HEK293 (cell line): ENCODE results near the gene BRI3BP.
A peak's percentile ranks its signal among the peaks of the same experiment; 100 is the strongest.

ENCODE experiments used
- EGR2 ChIP-seq: fragments of 450-650 bp; formaldehyde crosslinking; IDR thresholded peaks from 2 replicates; pipeline ENCODE4 v1.5.1; 2016; ENCODE audit warnings: low read depth, missing biosample characterization, missing genetic modification characterization
- HOXA7 ChIP-seq: sonication (generic); formaldehyde crosslinking; IDR thresholded peaks from 2 replicates; pipeline ENCODE4 v1.8.1; 2022; ENCODE audit warnings: missing genetic modification reagents, borderline replicate concordance
- KLF16 ChIP-seq: fragments of 450-650 bp; formaldehyde crosslinking; IDR thresholded peaks from 2 replicates; pipeline ENCODE4 v1.5.1; 2017; ENCODE audit warnings: missing biosample characterization, missing genetic modification characterization
- KLF8 ChIP-seq: fragments of 450-650 bp; formaldehyde crosslinking; IDR thresholded peaks from 2 replicates; pipeline ENCODE4 v1.5.1; 2016; ENCODE audit warnings: missing biosample characterization, missing genetic modification characterization
- MZF1 ChIP-seq: fragments of 450-650 bp; formaldehyde crosslinking; IDR thresholded peaks from 2 replicates; pipeline ENCODE4 v1.5.1; 2017; ENCODE audit warnings: missing biosample characterization, missing genetic modification characterization, borderline replicate concordance
- PATZ1 ChIP-seq: fragments of 450-650 bp; formaldehyde crosslinking; IDR thresholded peaks from 2 replicates; pipeline ENCODE4 v1.5.1; 2016; ENCODE audit warnings: missing biosample characterization, missing genetic modification characterization
- ZBTB17 ChIP-seq: fragments of 450-650 bp; formaldehyde crosslinking; IDR thresholded peaks from 2 replicates; pipeline ENCODE4 v1.5.1; 2016; ENCODE audit warnings: missing biosample characterization, missing genetic modification characterization
- ZBTB44 ChIP-seq: fragments of 450-650 bp; IDR thresholded peaks from 2 replicates; pipeline ENCODE4 v1.5.1; 2018; ENCODE audit warnings: missing biosample characterization, mild to moderate bottlenecking, missing genetic modification characterization
- ZBTB48 ChIP-seq: fragments of 450-650 bp; formaldehyde crosslinking; IDR thresholded peaks from 2 replicates; pipeline ENCODE4 v1.5.1; 2016; ENCODE audit warnings: missing biosample characterization, missing genetic modification characterization
- ZFHX2 ChIP-seq: fragments of 450-650 bp; formaldehyde crosslinking; conservative IDR thresholded peaks from 2 replicates; pipeline ENCODE4 v1.5.1; 2016; ENCODE audit warnings: missing biosample characterization, missing genetic modification characterization
- ZNF112 ChIP-seq: fragments of 450-650 bp; formaldehyde crosslinking; IDR thresholded peaks from 2 replicates; pipeline ENCODE4 v1.5.0; 2017; ENCODE audit warnings: missing biosample characterization, missing genetic modification characterization
- ZNF132 ChIP-seq: fragments of 450-650 bp; formaldehyde crosslinking; IDR thresholded peaks from 2 replicates; pipeline ENCODE4 v1.5.1; 2017; ENCODE audit warnings: missing biosample characterization, missing genetic modification characterization, borderline replicate concordance
- ZNF184 ChIP-seq: fragments of 450-650 bp; IDR thresholded peaks from 2 replicates; pipeline ENCODE4 v1.5.1; 2018; ENCODE audit warnings: missing biosample characterization, mild to moderate bottlenecking, missing genetic modification characterization
- ZNF324 ChIP-seq: fragments of 450-650 bp; formaldehyde crosslinking; IDR thresholded peaks from 2 replicates; pipeline ENCODE4 v1.5.1; 2016; ENCODE audit warnings: missing biosample characterization, missing genetic modification characterization
- ZNF362 ChIP-seq: fragments of 450-650 bp; formaldehyde crosslinking; IDR thresholded peaks from 2 replicates; pipeline ENCODE4 v1.5.1; 2016; ENCODE audit warnings: missing biosample characterization, missing genetic modification characterization
- ZNF366 ChIP-seq: fragments of 450-650 bp; formaldehyde crosslinking; conservative IDR thresholded peaks from 2 replicates; pipeline ENCODE4 v1.5.1; 2016; ENCODE audit warnings: missing biosample characterization, missing genetic modification characterization
- ZNF391 ChIP-seq: fragments of 450-650 bp; formaldehyde crosslinking; IDR thresholded peaks from 2 replicates; pipeline ENCODE4 v1.5.1; 2016; ENCODE audit warnings: low read depth, missing biosample characterization, missing genetic modification characterization, borderline replicate concordance
- ZNF548 ChIP-seq: fragments of 450-650 bp; formaldehyde crosslinking; IDR thresholded peaks from 2 replicates; pipeline ENCODE4 v1.5.1; 2016; ENCODE audit warnings: missing biosample characterization, missing genetic modification characterization
- ZNF626 ChIP-seq: fragments of 450-650 bp; sonication (Bioruptor Pico); formaldehyde crosslinking; IDR thresholded peaks from 2 replicates; pipeline ENCODE4 v1.5.1; 2018; ENCODE audit warnings: missing biosample characterization, missing genetic modification characterization, inconsistent platforms
- ZNF629 ChIP-seq: fragments of 450-650 bp; formaldehyde crosslinking; IDR thresholded peaks from 2 replicates; pipeline ENCODE4 v1.5.1; 2017; ENCODE audit warnings: missing biosample characterization, missing genetic modification characterization
- ZNF677 ChIP-seq: fragments of 450-650 bp; IDR thresholded peaks from 2 replicates; pipeline ENCODE4 v1.5.0; 2018; ENCODE audit warnings: missing biosample characterization, mild to moderate bottlenecking, missing genetic modification characterization, moderate library complexity
- ZNF76 ChIP-seq: fragments of 450-650 bp; formaldehyde crosslinking; IDR thresholded peaks from 2 replicates; pipeline ENCODE4; 2016; ENCODE audit warnings: low read depth, missing biosample characterization, missing genetic modification characterization, borderline replicate concordance
- ZNF785 ChIP-seq: fragments of 450-650 bp; formaldehyde crosslinking; IDR thresholded peaks from 2 replicates; pipeline ENCODE4 v1.5.1; 2016; ENCODE audit warnings: missing biosample characterization, missing genetic modification characterization
- ZNF830 ChIP-seq: fragments of 450-650 bp; IDR thresholded peaks from 2 replicates; pipeline ENCODE4 v1.5.0; 2018; ENCODE audit warnings: missing biosample characterization, missing genetic modification characterization, low read depth, mild to moderate bottlenecking, moderate library complexity
- ZSCAN23 ChIP-seq: fragments of 450-650 bp; formaldehyde crosslinking; IDR thresholded peaks from 2 replicates; pipeline ENCODE4 v1.5.1; 2016; ENCODE audit warnings: missing biosample characterization, missing genetic modification characterization
- TF ChIP-seq, protein P1 (sequence below): fragments of 450-650 bp; formaldehyde crosslinking; conservative IDR thresholded peaks from 2 replicates; pipeline ENCODE4 v1.5.1; 2016; ENCODE audit warnings: low read depth, missing biosample characterization, missing genetic modification characterization
- TF ChIP-seq, protein P2 (sequence below): fragments of 450-650 bp; formaldehyde crosslinking; IDR thresholded peaks from 2 replicates; pipeline ENCODE4 v1.5.1; 2016; ENCODE audit warnings: missing biosample characterization, missing genetic modification characterization

BRI3BP gene

GRCh38 chr12:125065021-125065918, 71.8 kb downstream of the BRI3BP start, which contains the start of gene AACS (continued):
- TF ChIP-seq, protein P1, sequence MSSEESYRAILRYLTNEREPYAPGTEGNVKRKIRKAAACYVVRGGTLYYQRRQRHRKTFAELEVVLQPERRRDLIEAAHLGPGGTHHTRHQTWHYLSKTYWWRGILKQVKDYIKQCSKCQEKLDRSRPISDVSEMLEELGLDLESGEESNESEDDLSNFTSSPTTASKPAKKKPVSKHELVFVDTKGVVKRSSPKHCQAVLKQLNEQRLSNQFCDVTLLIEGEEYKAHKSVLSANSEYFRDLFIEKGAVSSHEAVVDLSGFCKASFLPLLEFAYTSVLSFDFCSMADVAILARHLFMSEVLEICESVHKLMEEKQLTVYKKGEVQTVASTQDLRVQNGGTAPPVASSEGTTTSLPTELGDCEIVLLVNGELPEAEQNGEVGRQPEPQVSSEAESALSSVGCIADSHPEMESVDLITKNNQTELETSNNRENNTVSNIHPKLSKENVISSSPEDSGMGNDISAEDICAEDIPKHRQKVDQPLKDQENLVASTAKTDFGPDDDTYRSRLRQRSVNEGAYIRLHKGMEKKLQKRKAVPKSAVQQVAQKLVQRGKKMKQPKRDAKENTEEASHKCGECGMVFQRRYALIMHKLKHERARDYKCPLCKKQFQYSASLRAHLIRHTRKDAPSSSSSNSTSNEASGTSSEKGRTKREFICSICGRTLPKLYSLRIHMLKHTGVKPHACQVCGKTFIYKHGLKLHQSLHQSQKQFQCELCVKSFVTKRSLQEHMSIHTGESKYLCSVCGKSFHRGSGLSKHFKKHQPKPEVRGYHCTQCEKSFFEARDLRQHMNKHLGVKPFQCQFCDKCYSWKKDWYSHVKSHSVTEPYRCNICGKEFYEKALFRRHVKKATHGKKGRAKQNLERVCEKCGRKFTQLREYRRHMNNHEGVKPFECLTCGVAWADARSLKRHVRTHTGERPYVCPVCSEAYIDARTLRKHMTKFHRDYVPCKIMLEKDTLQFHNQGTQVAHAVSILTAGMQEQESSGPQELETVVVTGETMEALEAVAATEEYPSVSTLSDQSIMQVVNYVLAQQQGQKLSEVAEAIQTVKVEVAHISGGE (tag by site-specific recombination) = peak; percentile 76
- no peak for TF ChIP-seq ZNF626 (tag by site-specific recombination)
- TF ChIP-seq MZF1 (tag by site-specific recombination) = no peak
- peak; percentile 33; the same call in 1 of the 2 replicates for TF ChIP-seq ZNF629 (tag by site-specific recombination)
- no peak for TF ChIP-seq ZBTB48
- peak; percentile 61; the same call in 1 of the 2 replicates for TF ChIP-seq KLF16 (tag by site-specific recombination)
- no peak for TF ChIP-seq HOXA7 (CRISPR knock-in tag)
- peak; percentile 48; the same call in 1 of the 2 replicates for TF ChIP-seq ZNF391 (tag by site-specific recombination)
- TF ChIP-seq EGR2 (tag by site-specific recombination) = peak; percentile 40
- TF ChIP-seq ZNF548 (tag by site-specific recombination) = no peak
- TF ChIP-seq ZNF362 = no peak
- TF ChIP-seq ZNF324 (tag by site-specific recombination) = 0 out of 2 replicates have a peak, but pooled peaks have one; percentile 31
- TF ChIP-seq, protein P2, sequence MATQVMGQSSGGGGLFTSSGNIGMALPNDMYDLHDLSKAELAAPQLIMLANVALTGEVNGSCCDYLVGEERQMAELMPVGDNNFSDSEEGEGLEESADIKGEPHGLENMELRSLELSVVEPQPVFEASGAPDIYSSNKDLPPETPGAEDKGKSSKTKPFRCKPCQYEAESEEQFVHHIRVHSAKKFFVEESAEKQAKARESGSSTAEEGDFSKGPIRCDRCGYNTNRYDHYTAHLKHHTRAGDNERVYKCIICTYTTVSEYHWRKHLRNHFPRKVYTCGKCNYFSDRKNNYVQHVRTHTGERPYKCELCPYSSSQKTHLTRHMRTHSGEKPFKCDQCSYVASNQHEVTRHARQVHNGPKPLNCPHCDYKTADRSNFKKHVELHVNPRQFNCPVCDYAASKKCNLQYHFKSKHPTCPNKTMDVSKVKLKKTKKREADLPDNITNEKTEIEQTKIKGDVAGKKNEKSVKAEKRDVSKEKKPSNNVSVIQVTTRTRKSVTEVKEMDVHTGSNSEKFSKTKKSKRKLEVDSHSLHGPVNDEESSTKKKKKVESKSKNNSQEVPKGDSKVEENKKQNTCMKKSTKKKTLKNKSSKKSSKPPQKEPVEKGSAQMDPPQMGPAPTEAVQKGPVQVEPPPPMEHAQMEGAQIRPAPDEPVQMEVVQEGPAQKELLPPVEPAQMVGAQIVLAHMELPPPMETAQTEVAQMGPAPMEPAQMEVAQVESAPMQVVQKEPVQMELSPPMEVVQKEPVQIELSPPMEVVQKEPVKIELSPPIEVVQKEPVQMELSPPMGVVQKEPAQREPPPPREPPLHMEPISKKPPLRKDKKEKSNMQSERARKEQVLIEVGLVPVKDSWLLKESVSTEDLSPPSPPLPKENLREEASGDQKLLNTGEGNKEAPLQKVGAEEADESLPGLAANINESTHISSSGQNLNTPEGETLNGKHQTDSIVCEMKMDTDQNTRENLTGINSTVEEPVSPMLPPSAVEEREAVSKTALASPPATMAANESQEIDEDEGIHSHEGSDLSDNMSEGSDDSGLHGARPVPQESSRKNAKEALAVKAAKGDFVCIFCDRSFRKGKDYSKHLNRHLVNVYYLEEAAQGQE = no peak
- 0 out of 2 replicates have a peak, but pooled peaks have one; percentile 29 for TF ChIP-seq ZNF785 (tag by site-specific recombination)
- TF ChIP-seq ZSCAN23 (tag by site-specific recombination) = no peak
- TF ChIP-seq ZNF830 (tag by site-specific recombination) = no peak
- peak; percentile 37; the same call in 1 of the 2 replicates for TF ChIP-seq ZNF366
- TF ChIP-seq ZBTB17 = no peak
- no peak for TF ChIP-seq ZNF184
- no peak for TF ChIP-seq ZBTB44 (tag by site-specific recombination)
- TF ChIP-seq KLF8 (tag by site-specific recombination) = peak; percentile 66; the same call in 1 of the 2 replicates
- TF ChIP-seq PATZ1 = peak; percentile 66
- TF ChIP-seq ZNF76 (tag by site-specific recombination) = peak; percentile 17; the same call in 1 of the 2 replicates
- no peak for TF ChIP-seq ZNF112 (tag by site-specific recombination)
- no peak for TF ChIP-seq ZNF132 (tag by site-specific recombination)
- TF ChIP-seq ZFHX2 (tag by site-specific recombination) = peak; percentile 61
- no peak for TF ChIP-seq ZNF677 (tag by site-specific recombination)
